ENCODE data around the gene UBAC2. TPM values are rescaled to one million over a fixed set of nuclear protein-coding genes. Genes with fewer than 3 reads are reported as not detected.
A peak's percentile ranks its signal among the peaks of the same experiment; 100 is the strongest.

The UBAC2 gene
- total and polyA plus RNA-seq, 2 donors = 42.8 to 69.1 TPM

DNA sequence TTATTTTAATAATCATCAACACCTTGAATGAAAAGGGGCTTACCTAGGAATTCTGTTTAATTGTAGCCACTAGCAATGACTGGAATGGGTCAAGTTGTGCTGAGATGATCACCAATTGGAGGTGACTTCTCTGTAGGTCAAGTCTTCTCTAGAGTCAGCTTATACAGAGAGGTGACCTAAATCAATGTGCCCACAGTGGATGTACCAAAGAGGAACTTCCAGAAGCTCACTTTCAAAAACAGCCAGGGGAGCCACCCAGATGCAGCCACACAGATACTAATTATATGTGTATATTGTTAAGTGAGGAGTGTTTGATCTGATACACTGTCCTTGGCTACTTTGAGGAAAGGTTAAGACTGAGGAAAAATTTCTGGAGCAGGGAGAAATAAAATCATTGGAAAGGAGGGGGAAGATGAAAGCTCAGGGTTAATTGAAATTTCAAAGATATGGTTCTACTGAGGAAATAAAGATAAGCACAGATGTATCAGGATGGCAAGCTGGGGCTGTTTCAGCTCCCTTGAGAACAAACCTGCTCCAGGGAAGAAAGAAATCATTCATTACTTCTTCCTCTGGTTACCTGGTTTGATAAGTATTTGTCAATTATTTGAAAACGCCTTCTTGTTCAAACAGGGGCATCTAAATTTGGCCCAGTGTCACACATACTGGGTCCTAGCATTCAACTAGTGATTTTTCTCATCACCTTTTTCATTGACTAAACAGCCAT lies 101.4 kb downstream of the UBAC2 start:
- Histone ChIP-seq H3K9me3 (ENCODE audit: control insufficient read depth in 2 of 2, insufficient read depth in 1 of 2, low read length in 1 of 2) (no peaks in the 10 kb centered on the region), H3K27ac (ENCODE audit: low read depth in 1 of 2, low read length in 1 of 2) (no peak overlapping the region), H3K4me1 (ENCODE audit: control insufficient read depth in 2 of 2, insufficient read depth in 2 of 2, low read length in 2 of 2) (peaks cover 0 to 17% of the 10 kb centered on the region in 2 donors), H3K27me3 (ENCODE audit: control insufficient read depth in 2 of 2, insufficient read depth in 1 of 2, low read length in 1 of 2) (no peaks in the 10 kb centered on the region), H3K36me3 (ENCODE audit: control insufficient read depth in 2 of 2, insufficient read depth in 2 of 2, low read length in 1 of 2) (peaks cover 5 to 9% of the 10 kb centered on the region in 2 donors), H3K4me3 (ENCODE audit: low read length in 2 of 2) (no peak overlapping the region)
- no peak for DNase-seq (ENCODE audit: low read depth in 6 of 9, low spot score in 9 of 9)
- 97% methylated on average over 1 of the region's 1 CpG for WGBS

DNA sequence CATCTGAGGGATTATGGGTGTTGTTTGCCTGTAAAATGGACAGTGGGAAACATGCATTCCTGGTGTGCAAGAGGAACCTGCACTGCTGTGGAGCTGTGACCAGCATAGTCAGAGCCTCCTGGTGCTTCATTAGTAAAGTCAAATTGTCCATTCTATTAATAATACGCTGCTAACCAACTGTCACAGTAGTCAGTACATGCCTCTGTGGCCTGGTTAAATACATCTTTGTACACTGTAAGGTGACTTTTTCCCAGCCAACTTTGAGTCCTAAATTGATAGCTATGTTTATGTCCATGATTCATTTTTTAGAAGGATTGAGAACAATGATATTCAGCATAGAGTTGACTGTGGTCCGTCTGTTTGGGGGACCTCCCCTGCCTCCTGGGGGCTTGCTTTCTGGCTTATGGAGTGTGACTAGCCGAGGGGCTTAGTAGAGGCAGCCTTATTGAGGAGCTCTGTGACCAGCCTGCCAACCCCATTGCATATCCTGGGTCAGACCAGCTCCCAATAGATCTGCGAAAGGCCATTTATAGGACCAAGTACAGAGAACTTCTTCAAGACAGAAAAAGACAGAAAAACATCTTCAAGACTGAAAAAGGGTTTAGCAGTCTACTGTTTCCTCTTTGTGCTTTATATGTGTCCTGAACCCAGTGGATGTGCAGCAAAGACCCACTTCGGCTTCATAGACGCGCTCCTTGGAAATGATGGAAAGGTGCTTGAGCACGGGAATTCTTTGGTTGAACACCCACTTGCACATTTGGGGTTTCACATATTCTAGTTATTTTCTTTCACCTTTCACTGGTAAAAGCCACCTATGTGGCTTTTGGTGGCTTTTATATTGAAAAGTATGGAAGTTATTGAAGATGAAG lies 102.2 kb downstream of the UBAC2 start:
- Histone ChIP-seq H3K9me3 (ENCODE audit: control insufficient read depth in 2 of 2, insufficient read depth in 1 of 2, low read length in 1 of 2) (no peaks in the 10 kb centered on the region), H3K36me3 (ENCODE audit: control insufficient read depth in 2 of 2, insufficient read depth in 2 of 2, low read length in 1 of 2) (peaks cover 5 to 9% of the 10 kb centered on the region in 2 donors), H3K4me3 (ENCODE audit: low read length in 2 of 2) (no peak overlapping the region), H3K4me1 (ENCODE audit: control insufficient read depth in 2 of 2, insufficient read depth in 2 of 2, low read length in 2 of 2) (peaks cover 0 to 20% of the 10 kb centered on the region in 2 donors), H3K27ac (ENCODE audit: low read depth in 1 of 2, low read length in 1 of 2) (no peak overlapping the region), H3K27me3 (ENCODE audit: control insufficient read depth in 2 of 2, insufficient read depth in 1 of 2, low read length in 1 of 2) (no peaks in the 10 kb centered on the region)
- WGBS = 97% methylated on average over 8 of the region's 8 CpGs
- DNase-seq (ENCODE audit: low read depth in 6 of 9, low spot score in 9 of 9) = no peak

DNA sequence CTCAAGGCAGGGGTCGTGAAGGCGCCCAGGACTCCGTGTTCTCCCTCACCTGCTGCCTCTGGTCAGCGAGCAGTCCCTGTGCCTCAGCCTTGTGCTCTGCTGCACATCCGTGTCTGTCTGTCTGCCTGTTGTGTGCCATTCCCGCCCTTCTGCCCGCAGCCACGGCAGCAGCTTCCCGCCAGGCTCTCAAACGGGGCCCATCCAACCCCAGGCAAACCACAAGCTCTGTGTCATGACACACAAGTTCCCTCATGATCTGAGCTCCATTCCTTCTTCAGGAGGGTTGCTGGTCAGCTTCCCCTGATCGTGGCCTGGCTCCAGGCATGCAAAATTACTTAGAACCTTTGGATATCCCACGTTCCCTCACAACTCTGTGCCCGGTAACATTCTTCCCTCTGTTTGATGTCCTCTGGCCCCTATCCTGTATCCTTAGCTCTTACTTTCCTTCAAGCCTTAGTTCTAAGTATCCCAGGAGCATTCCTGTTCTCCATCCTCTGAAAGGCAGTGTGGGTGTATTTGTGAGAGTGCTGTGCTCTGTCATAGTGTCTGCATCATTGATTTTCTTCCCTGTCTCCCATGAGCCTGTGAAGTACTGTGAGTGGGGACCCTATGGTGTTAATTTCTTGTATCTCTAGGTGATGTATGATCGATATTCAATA lies 103.3 kb downstream of the UBAC2 start:
- Histone ChIP-seq H3K4me1 (ENCODE audit: control insufficient read depth in 2 of 2, insufficient read depth in 2 of 2, low read length in 2 of 2) (peaks cover 0 to 23% of the 10 kb centered on the region in 2 donors), H3K36me3 (ENCODE audit: control insufficient read depth in 2 of 2, insufficient read depth in 2 of 2, low read length in 1 of 2) (peaks cover 5 to 11% of the 10 kb centered on the region in 2 donors), H3K4me3 (ENCODE audit: low read length in 2 of 2) (peak overlapping the region in 1 of 2 donors; percentile 8), H3K27ac (ENCODE audit: low read depth in 1 of 2, low read length in 1 of 2) (peak overlapping the region; percentile 25 to 35), H3K27me3 (ENCODE audit: control insufficient read depth in 2 of 2, insufficient read depth in 1 of 2, low read length in 1 of 2) (no peaks in the 10 kb centered on the region), H3K9me3 (ENCODE audit: control insufficient read depth in 2 of 2, insufficient read depth in 1 of 2, low read length in 1 of 2) (no peaks in the 10 kb centered on the region)
- DNase-seq (ENCODE audit: low read depth in 6 of 9, low spot score in 9 of 9) = no peak
- WGBS = 76% methylated on average over 14 of the region's 14 CpGs

DNA sequence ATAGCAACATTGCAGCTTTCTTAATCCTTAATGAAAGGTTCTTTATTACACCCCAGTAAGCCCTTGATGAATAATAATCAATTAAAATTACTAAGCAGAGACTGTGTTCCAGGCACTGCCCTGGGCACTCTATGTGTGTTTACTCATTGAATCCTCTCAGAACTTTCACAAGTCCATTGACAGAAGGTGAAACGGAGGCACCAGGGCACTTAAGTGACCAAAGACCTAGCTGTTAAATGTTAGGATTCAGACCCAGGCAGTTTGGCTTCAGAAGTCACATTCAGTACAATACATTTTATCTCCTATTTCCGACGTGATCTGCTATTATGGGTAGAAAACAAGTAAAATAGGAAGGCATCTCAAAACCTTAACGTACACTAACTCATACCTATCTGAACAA lies 103.9 kb downstream of the UBAC2 start:
- Histone ChIP-seq H3K4me3 (ENCODE audit: low read length in 2 of 2) (peak overlapping the region in 1 of 2 donors; percentile 9), H3K9me3 (ENCODE audit: control insufficient read depth in 2 of 2, insufficient read depth in 1 of 2, low read length in 1 of 2) (no peaks in the 10 kb centered on the region), H3K4me1 (ENCODE audit: control insufficient read depth in 2 of 2, insufficient read depth in 2 of 2, low read length in 2 of 2) (peaks cover 0 to 23% of the 10 kb centered on the region in 2 donors), H3K27ac (ENCODE audit: low read depth in 1 of 2, low read length in 1 of 2) (peak overlapping the region in 1 of 2 donors; percentile 8), H3K27me3 (ENCODE audit: control insufficient read depth in 2 of 2, insufficient read depth in 1 of 2, low read length in 1 of 2) (no peaks in the 10 kb centered on the region), H3K36me3 (ENCODE audit: control insufficient read depth in 2 of 2, insufficient read depth in 2 of 2, low read length in 1 of 2) (peaks cover 5 to 11% of the 10 kb centered on the region in 2 donors)
- no peak for DNase-seq (ENCODE audit: low read depth in 6 of 9, low spot score in 9 of 9)
- 96% methylated on average over 4 of the region's 4 CpGs for WGBS

DNA sequence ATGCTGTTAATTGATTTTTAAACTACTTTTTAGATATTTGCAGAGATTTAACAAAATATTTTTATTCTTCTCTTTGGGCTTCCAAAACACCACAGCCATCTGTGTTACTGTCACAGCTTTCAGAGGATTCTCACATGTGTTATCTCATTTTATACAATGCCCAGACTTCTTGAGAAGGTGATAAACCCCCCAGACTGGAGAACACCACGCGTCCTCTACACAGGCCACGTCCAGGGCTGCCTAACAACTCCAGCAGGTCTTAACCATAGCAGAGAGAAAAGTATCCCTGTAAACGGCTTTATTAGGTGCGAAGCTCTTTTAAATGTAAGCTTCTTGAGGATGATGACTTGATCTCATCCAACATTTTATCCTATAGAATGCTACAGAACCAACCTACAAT lies 104.5 kb downstream of the UBAC2 start:
- Histone ChIP-seq H3K27me3 (ENCODE audit: control insufficient read depth in 2 of 2, insufficient read depth in 1 of 2, low read length in 1 of 2) (no peaks in the 10 kb centered on the region), H3K9me3 (ENCODE audit: control insufficient read depth in 2 of 2, insufficient read depth in 1 of 2, low read length in 1 of 2) (no peaks in the 10 kb centered on the region), H3K4me1 (ENCODE audit: control insufficient read depth in 2 of 2, insufficient read depth in 2 of 2, low read length in 2 of 2) (peaks cover 0 to 24% of the 10 kb centered on the region in 2 donors), H3K36me3 (ENCODE audit: control insufficient read depth in 2 of 2, insufficient read depth in 2 of 2, low read length in 1 of 2) (peaks cover 5 to 11% of the 10 kb centered on the region in 2 donors), H3K27ac (ENCODE audit: low read depth in 1 of 2, low read length in 1 of 2) (peak overlapping the region in 1 of 2 donors; percentile 68), H3K4me3 (ENCODE audit: low read length in 2 of 2) (peak overlapping the region; percentile 6 to 10)
- no peak for DNase-seq (ENCODE audit: low read depth in 6 of 9, low spot score in 9 of 9)
- WGBS = 94% methylated on average over 5 of the region's 5 CpGs

DNA sequence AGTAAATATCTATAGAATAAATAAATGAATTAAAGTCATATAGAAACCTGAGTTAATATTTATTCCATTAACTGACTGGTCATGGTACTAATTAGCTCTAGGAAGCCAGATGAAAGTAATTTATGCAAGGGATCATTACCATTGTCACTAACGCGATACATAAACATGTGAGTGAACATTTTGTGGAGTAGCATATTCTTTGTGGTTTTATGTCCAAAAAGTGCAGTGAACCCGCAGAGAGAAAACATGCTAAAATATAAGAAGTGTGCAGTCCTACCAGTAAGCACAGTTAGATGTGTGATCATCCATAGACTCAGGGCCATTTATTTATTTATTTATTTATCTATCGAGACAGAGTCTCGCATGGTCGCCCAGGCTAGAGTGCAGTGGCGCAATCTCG lies 104.9 kb downstream of the UBAC2 start:
- 92% methylated on average over 8 of the region's 8 CpGs for WGBS
- Histone ChIP-seq H3K27me3 (ENCODE audit: control insufficient read depth in 2 of 2, insufficient read depth in 1 of 2, low read length in 1 of 2) (no peaks in the 10 kb centered on the region), H3K27ac (ENCODE audit: low read depth in 1 of 2, low read length in 1 of 2) (no peak overlapping the region), H3K36me3 (ENCODE audit: control insufficient read depth in 2 of 2, insufficient read depth in 2 of 2, low read length in 1 of 2) (peaks cover 5 to 11% of the 10 kb centered on the region in 2 donors), H3K9me3 (ENCODE audit: control insufficient read depth in 2 of 2, insufficient read depth in 1 of 2, low read length in 1 of 2) (no peaks in the 10 kb centered on the region), H3K4me3 (ENCODE audit: low read length in 2 of 2) (peak overlapping the region in 1 of 2 donors; percentile 6), H3K4me1 (ENCODE audit: control insufficient read depth in 2 of 2, insufficient read depth in 2 of 2, low read length in 2 of 2) (peaks cover 0 to 24% of the 10 kb centered on the region in 2 donors)
- no peak for DNase-seq (ENCODE audit: low read depth in 6 of 9, low spot score in 9 of 9)

DNA sequence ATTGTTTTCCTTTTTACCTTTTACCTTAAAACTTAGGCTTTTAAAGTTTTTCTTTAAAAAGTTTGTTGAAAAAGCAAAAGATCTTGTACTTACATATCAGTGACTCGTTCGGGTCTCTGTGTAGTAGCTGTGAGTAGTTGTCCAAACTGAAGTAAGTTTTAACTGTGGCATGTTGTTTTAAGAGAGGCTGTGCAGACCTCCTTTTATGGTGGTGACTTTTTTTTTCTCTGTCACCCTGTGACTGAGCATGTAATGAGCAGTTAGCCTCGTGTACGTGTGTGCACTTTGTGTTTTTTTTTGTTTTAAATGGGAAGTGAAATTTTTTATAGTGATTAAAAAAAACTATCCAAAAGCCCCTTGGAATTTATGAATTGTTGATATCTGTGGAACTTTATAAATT lies 106.6 kb downstream of the UBAC2 start, which contains the start of gene GPR183:
Gene GPR183, minus strand, starts transcription at position 153 of the 400 bp plus-strand sequence. CDS start 11,254 bp downstream, outside the sequence.
- H3K4me1 ChIP-seq (ENCODE audit: control insufficient read depth in 2 of 2, insufficient read depth in 2 of 2, low read length in 2 of 2) = peaks cover 0 to 23% of the 10 kb centered on the region in 2 donors

DNA sequence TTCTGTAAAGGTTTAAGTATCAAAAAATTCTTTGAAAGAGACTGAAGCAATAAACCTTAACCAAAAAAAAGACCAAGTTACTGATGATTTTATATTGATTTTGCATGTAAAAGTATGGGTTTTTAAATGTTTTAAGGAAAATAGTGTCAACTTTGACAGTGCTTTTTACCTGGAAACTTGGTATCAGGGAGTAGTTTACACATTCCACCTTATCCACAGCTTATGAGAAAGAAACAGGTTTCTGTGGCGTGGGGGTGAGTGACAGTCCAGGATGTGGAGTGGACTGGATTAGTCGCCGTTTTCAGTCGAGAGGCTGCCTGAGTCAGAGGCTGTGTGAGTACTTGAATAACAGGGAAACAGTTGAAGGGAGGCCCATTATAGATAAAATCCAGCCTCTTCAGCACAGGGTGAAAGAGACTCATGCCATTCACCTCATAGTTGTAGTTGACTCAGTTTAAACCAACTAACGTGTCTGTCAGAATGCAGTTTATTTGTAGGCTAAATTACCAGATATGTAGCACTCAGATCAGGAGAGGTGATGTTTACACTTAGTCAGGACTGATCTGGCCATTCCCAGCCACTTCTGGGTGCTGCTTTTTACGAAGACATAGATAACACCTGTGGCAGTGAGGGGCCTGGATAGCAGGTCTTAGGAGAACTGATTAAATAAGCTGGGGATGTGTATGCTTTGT lies 107.1 kb downstream of the UBAC2 start:
- Histone ChIP-seq H3K36me3 (ENCODE audit: control insufficient read depth in 2 of 2, insufficient read depth in 2 of 2, low read length in 1 of 2) (peaks cover 5 to 11% of the 10 kb centered on the region in 2 donors), H3K4me1 (ENCODE audit: control insufficient read depth in 2 of 2, insufficient read depth in 2 of 2, low read length in 2 of 2) (peaks cover 0 to 28% of the 10 kb centered on the region in 2 donors), H3K9me3 (ENCODE audit: control insufficient read depth in 2 of 2, insufficient read depth in 1 of 2, low read length in 1 of 2) (no peaks in the 10 kb centered on the region), H3K4me3 (ENCODE audit: low read length in 2 of 2) (no peak overlapping the region), H3K27ac (ENCODE audit: low read depth in 1 of 2, low read length in 1 of 2) (peak overlapping the region; percentile 42 to 62), H3K27me3 (ENCODE audit: control insufficient read depth in 2 of 2, insufficient read depth in 1 of 2, low read length in 1 of 2) (no peaks in the 10 kb centered on the region)
- 65% methylated on average over 6 of the region's 6 CpGs for WGBS
- DNase-seq (ENCODE audit: low read depth in 6 of 9, low spot score in 9 of 9) = no peak

More for the DNA sequence above, 106.6 kb downstream of the UBAC2 start, which contains the start of gene GPR183:
- 9% methylated on average over 4 of the region's 4 CpGs for WGBS
- Histone ChIP-seq H3K36me3 (ENCODE audit: control insufficient read depth in 2 of 2, insufficient read depth in 2 of 2, low read length in 1 of 2) (peaks cover 5 to 11% of the 10 kb centered on the region in 2 donors), H3K4me3 (ENCODE audit: low read length in 2 of 2) (peak within 1 kb of the TSS; percentile 23 to 31), H3K27me3 (ENCODE audit: control insufficient read depth in 2 of 2, insufficient read depth in 1 of 2, low read length in 1 of 2) (no peaks in the 10 kb centered on the region), H3K9me3 (ENCODE audit: control insufficient read depth in 2 of 2, insufficient read depth in 1 of 2, low read length in 1 of 2) (no peaks in the 10 kb centered on the region), H3K27ac (ENCODE audit: low read depth in 1 of 2, low read length in 1 of 2) (peak within 1 kb of the TSS; percentile 42 to 62)
- DNase-seq (ENCODE audit: low read depth in 6 of 9, low spot score in 9 of 9) = peak in 6 of 9 donors; percentile 28 to 79 (median 46)

Data from thymus (tissue), 11 donors.